ENCODE measurements around the gene TCL1A. TPM values are rescaled to one million over a fixed set of nuclear protein-coding genes. Genes with fewer than 3 reads are reported as not detected.

The TCL1A gene
- total RNA-seq, 1 experiment from 2014 or later, result not detected

GRCh38 chr14:95667249-95667693, 46.7 kb downstream of the TCL1A start:
- Histone ChIP-seq H3T11ph (ENCODE audit: low read length) (no peak overlapping the region), H2BK5ac (ENCODE audit: insufficient read length, low read length) (no peak overlapping the region), H3K27ac (ENCODE audit: insufficient read length, low read depth, low read length) (no peak overlapping the region), H3K79me1 (ENCODE audit: insufficient read depth, low read depth, low read length, poor library complexity, severe bottlenecking) (no peaks in the 10 kb centered on the region), H3K18ac (ENCODE audit: insufficient read length, low read depth, low read length) (no peak overlapping the region), H3K9me3 (ENCODE audit: control insufficient read depth, low read depth, low read length) (no peaks in the 10 kb centered on the region), H3K4me2 (ENCODE audit: insufficient read depth, insufficient read length, low read length) (no peak overlapping the region), H4K8ac (replicated peaks; ENCODE audit: insufficient read length, low read depth, low read length) (no peak overlapping the region), H3K23ac (ENCODE audit: insufficient read length, low read depth, low read length) (no peak overlapping the region), H2BK12ac (ENCODE audit: insufficient read length, low read depth, low read length) (no peak overlapping the region), H2BK15ac (ENCODE audit: low read depth, low read length) (no peak overlapping the region), H3K9ac (ENCODE audit: extremely low read depth, insufficient read length, low read length) (no peak overlapping the region), H4K20me1 (ENCODE audit: control insufficient read depth, insufficient read depth, insufficient read length) (no peaks in the 10 kb centered on the region), H3K27me3 (ENCODE audit: insufficient read depth, low read length) (no peaks in the 10 kb centered on the region), H4K5ac (ENCODE audit: insufficient read length, low read depth, low read length) (no peak overlapping the region), H3K4ac (ENCODE audit: low read depth, low read length) (no peak overlapping the region), H3K4me1 (ENCODE audit: insufficient read depth, low read length) (peaks cover 5% of the 10 kb centered on the region; the same call in 1 of the 2 replicates), H3K14ac (ENCODE audit: insufficient read depth, low read length) (no peak overlapping the region), H2AFZ (ENCODE audit: low read length) (no peak overlapping the region), H2AK5ac (ENCODE audit: insufficient read length, low read length) (no peak overlapping the region), H3K23me2 (ENCODE audit: insufficient read length, low read depth, low read length, poor library complexity, severe bottlenecking) (no peaks in the 10 kb centered on the region), H3K56ac (ENCODE audit: insufficient read length, low read depth, low read length) (no peak overlapping the region), H4K91ac (ENCODE audit: insufficient read length, low read depth, low read length) (no peak overlapping the region), H3K79me2 (ENCODE audit: insufficient read depth, low read length) (no peaks in the 10 kb centered on the region), H2BK20ac (ENCODE audit: low read depth, low read length, poor library complexity, severe bottlenecking) (no peak overlapping the region), H2BK120ac (ENCODE audit: low read depth, low read length, poor library complexity, severe bottlenecking) (no peak overlapping the region)
- H3K4me3 Mint-ChIP-seq, result no peak overlapping the region
- no peaks in the 10 kb centered on the region; a peak in 2 of 5 replicates for H3K9me3 Mint-ChIP-seq
- H3K27ac Mint-ChIP-seq, result no peak overlapping the region
- peaks cover 20 to 37% of the 10 kb centered on the region in 2 experiments for H3K4me1 Mint-ChIP-seq
- no peaks in the 10 kb centered on the region for H3K36me3 Mint-ChIP-seq (ENCODE audit: insufficient read depth in 1 of 3, low read depth in 3 of 3)
- H3K27me3 Mint-ChIP-seq (ENCODE audit: low read depth), result peaks cover 86% of the 10 kb centered on the region
- TF ChIP-seq CTCF (conservative IDR thresholded peaks at IDR 0.05), result no peak
- no CpG with 5 or more reads among the region's 3 CpGs for WGBS (ENCODE audit: extremely low coverage, insufficient read length, low lambda C conversion rate)
- no peak for DNase-seq

Data from H9 (cell line).